Liver (tissue), 9 donors: ENCODE results near the gene NFAT5. TPM values are rescaled to one million over a fixed set of nuclear protein-coding genes. Genes with fewer than 3 reads are reported as not detected.

Experiments used
- DNase-seq: peaks from one replicate; pipeline ENCODE4 v3.0.0-alpha.2; 2017; ENCODE audit warnings: low spot score
- H3K27ac ChIP-seq, 2 donors: one replicate each; pipeline ENCODE4 v1.7.0; 2013; ENCODE audit warnings: inconsistent platforms in 2 of 2, low read length in 2 of 2, control low read depth in 1 of 2, low read depth in 1 of 2, mild to moderate bottlenecking in 1 of 2
- H3K27me3 ChIP-seq, 4 donors: one replicate each; pipeline versions ENCODE4 v1.6.1 to v1.7.0; 2013; ENCODE audit warnings: low read length in 3 of 4, inconsistent platforms in 1 of 4, mild to moderate bottlenecking in 1 of 4, moderate library complexity in 1 of 4; ENCODE audit not compliant: control insufficient read depth in 4 of 4, insufficient read depth in 4 of 4
- H3K36me3 ChIP-seq, 4 donors: one replicate each; pipeline versions ENCODE4 v1.6.1 to v1.7.0; 2013; ENCODE audit warnings: low read length in 3 of 4, mild to moderate bottlenecking in 3 of 4, low read depth in 1 of 4, moderate library complexity in 1 of 4; ENCODE audit not compliant: control insufficient read depth in 4 of 4, insufficient read depth in 3 of 4
- H3K4me1 ChIP-seq, 4 donors: one replicate each; pipeline versions ENCODE4 v1.6.1 to v1.7.0; 2013; ENCODE audit warnings: low read length in 3 of 4, mild to moderate bottlenecking in 3 of 4, moderate library complexity in 1 of 4; ENCODE audit not compliant: control insufficient read depth in 4 of 4, insufficient read depth in 4 of 4
- H3K4me3 ChIP-seq, 3 donors: one replicate each; pipeline versions ENCODE4 v1.6.1 to v1.7.0; 2013; ENCODE audit warnings: low read length in 3 of 3, control low read depth in 1 of 3, low read depth in 1 of 3, mild to moderate bottlenecking in 1 of 3
- H3K9ac ChIP-seq, 2 donors: one replicate each; pipeline ENCODE4 v1.7.0; 2013; ENCODE audit warnings: low read length in 2 of 2, mild to moderate bottlenecking in 2 of 2, moderate library complexity in 2 of 2, control low read depth in 1 of 2, low read depth in 1 of 2
- H3K9me3 ChIP-seq, 4 donors: one replicate each; pipeline versions ENCODE4 v1.6.1 to v1.7.0; 2013; ENCODE audit warnings: low read length in 3 of 4; ENCODE audit not compliant: control insufficient read depth in 4 of 4
- FOXA2 ChIP-seq: IDR thresholded peaks from 2 replicates; pipeline ENCODE4 v1.6.1; 2016; ENCODE audit warnings: antibody characterized with exemption
- GABPA ChIP-seq, 2 donors: IDR thresholded peaks in 1 of 2; conservative IDR thresholded peaks in 1 of 2; 2 replicates each; pipeline ENCODE4 v1.6.1; 2016; ENCODE audit warnings: antibody characterized with exemption in 2 of 2, mild to moderate bottlenecking in 1 of 2, moderate library complexity in 1 of 2
- HNF4A ChIP-seq, 2 donors: conservative IDR thresholded peaks; 2 replicates each; pipeline ENCODE4 v1.6.1; 2016; ENCODE audit warnings: antibody characterized with exemption in 2 of 2, mild to moderate bottlenecking in 2 of 2
- HNF4G ChIP-seq: IDR thresholded peaks from 2 replicates; pipeline ENCODE4 v1.6.1; 2016; ENCODE audit warnings: antibody characterized with exemption
- MAX ChIP-seq: IDR thresholded peaks from 2 replicates; pipeline ENCODE4 v1.6.1; 2016; ENCODE audit warnings: antibody characterized with exemption
- NR2F2 ChIP-seq: IDR thresholded peaks from 2 replicates; pipeline ENCODE4 v1.6.1; 2016; ENCODE audit warnings: antibody characterized with exemption
- RAD21 ChIP-seq, 2 donors: IDR thresholded peaks; 2 replicates each; pipeline ENCODE4 v1.6.1; 2016; ENCODE audit warnings: antibody characterized with exemption in 2 of 2, mild to moderate bottlenecking in 2 of 2
- REST ChIP-seq: IDR thresholded peaks from 2 replicates; pipeline ENCODE4 v1.6.1; 2016; ENCODE audit warnings: antibody characterized with exemption, mild to moderate bottlenecking
- RXRA ChIP-seq, 2 donors: IDR thresholded peaks; 2 replicates each; pipeline ENCODE4 v1.6.1; 2017 to 2018; ENCODE audit warnings: antibody characterized with exemption in 2 of 2, mild to moderate bottlenecking in 1 of 2
- SP1 ChIP-seq: IDR thresholded peaks from 2 replicates; pipeline ENCODE4 v1.6.1; 2018; ENCODE audit warnings: antibody characterized with exemption, mild to moderate bottlenecking
- TAF1 ChIP-seq: conservative IDR thresholded peaks from 2 replicates; pipeline ENCODE4 v1.6.1; 2016; ENCODE audit warnings: antibody characterized with exemption, mild to moderate bottlenecking
- YY1 ChIP-seq: IDR thresholded peaks from 2 replicates; pipeline ENCODE4 v1.6.1; 2016; ENCODE audit warnings: antibody characterized with exemption, mild to moderate bottlenecking
- WGBS: extraction: QIAGEN DNeasy Blood & Tissue Kit; methylation state at CpG from one replicate; pipeline ENCODE4 v1.1.7; 2013; 5-methylcytosine and 5-hydroxymethylcytosine counted together
- polyA plus RNA-seq, 2 donors: library from polyadenylated mRNA; stranded (reverse) in 1 of 2; unstranded in 1 of 2; fragments of 200-250 nt in 1 of 2; fragments of >200 nt in 1 of 2; fragmentation: Nextera tagmentation in 1 of 2; extraction: Ambion mirVana in 1 of 2; gene quantifications; one replicate each; pipeline versions ENCODE4 v1.2.1 to v1.2.3, GENCODE V29; 2013 to 2015
- total RNA-seq, 2 donors: library from RNA; depleted of rRNA; stranded (reverse); fragments of >200 nt; gene quantifications; one replicate each; pipeline ENCODE4 v1.2.3, GENCODE V29; 2014
- TF ChIP-seq, protein P1 (sequence below): fragments of 150-350 bp; IDR thresholded peaks from 2 replicates; pipeline ENCODE4 v1.5.1; 2017; ENCODE audit warnings: improper control_type of control experiment, low read depth, low read length; ENCODE audit not compliant: missing input control
- TF ChIP-seq, protein P2 (sequence below): IDR thresholded peaks from 2 replicates; pipeline ENCODE4 v1.6.1; 2016; ENCODE audit warnings: antibody characterized with exemption
- TF ChIP-seq, protein P3 (sequence below): IDR thresholded peaks from 2 replicates; pipeline ENCODE4 v1.6.1; 2016; ENCODE audit warnings: antibody characterized with exemption
- donor health status: healthy.
- donor health status: healthy.
- donor health status: healthy.
- donor health status: healthy.
- donor health status: healthy.

Gene NFAT5
- total and polyA plus RNA-seq, 4 donors = 1.5 to 21.0 (median 11.2) TPM

GRCh38 chr16:69654280-69654931 lies 88.6 kb downstream of the NFAT5 start (continued):
- TF ChIP-seq, protein P1, sequence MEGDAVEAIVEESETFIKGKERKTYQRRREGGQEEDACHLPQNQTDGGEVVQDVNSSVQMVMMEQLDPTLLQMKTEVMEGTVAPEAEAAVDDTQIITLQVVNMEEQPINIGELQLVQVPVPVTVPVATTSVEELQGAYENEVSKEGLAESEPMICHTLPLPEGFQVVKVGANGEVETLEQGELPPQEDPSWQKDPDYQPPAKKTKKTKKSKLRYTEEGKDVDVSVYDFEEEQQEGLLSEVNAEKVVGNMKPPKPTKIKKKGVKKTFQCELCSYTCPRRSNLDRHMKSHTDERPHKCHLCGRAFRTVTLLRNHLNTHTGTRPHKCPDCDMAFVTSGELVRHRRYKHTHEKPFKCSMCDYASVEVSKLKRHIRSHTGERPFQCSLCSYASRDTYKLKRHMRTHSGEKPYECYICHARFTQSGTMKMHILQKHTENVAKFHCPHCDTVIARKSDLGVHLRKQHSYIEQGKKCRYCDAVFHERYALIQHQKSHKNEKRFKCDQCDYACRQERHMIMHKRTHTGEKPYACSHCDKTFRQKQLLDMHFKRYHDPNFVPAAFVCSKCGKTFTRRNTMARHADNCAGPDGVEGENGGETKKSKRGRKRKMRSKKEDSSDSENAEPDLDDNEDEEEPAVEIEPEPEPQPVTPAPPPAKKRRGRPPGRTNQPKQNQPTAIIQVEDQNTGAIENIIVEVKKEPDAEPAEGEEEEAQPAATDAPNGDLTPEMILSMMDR = no peak
- TF ChIP-seq RAD21 (IDR thresholded peaks at IDR 0.05) = no peak
- no peak for TF ChIP-seq FOXA2
- TF ChIP-seq RXRA (IDR thresholded peaks at IDR 0.05) = no peak

- Histone ChIP-seq H3K36me3 (peaks cover 3 to 35% (median 21%) of the 10 kb centered on the region in 4 donors), H3K27ac (no peak overlapping the region), H3K4me1 (no peaks in the 10 kb centered on the region), H3K9ac (no peak overlapping the region), H3K4me3 (no peak overlapping the region), H3K9me3 (no peaks in the 10 kb centered on the region), H3K27me3 (no peaks in the 10 kb centered on the region)
- TF ChIP-seq, protein P1 = no peak
- TF ChIP-seq RXRA (IDR thresholded peaks at IDR 0.05) (no peak), NR2F2 (no peak), MAX (no peak), SP1 (no peak)
- TF ChIP-seq, protein P2, sequence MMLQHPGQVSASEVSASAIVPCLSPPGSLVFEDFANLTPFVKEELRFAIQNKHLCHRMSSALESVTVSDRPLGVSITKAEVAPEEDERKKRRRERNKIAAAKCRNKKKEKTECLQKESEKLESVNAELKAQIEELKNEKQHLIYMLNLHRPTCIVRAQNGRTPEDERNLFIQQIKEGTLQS = no peak
- 97% methylated on average over 4 of the region's 4 CpGs for WGBS
- no peak for DNase-seq
Observed at GRCh38 chr16:69660166-69660565, 94.4 kb downstream of the NFAT5 start.

DNA sequence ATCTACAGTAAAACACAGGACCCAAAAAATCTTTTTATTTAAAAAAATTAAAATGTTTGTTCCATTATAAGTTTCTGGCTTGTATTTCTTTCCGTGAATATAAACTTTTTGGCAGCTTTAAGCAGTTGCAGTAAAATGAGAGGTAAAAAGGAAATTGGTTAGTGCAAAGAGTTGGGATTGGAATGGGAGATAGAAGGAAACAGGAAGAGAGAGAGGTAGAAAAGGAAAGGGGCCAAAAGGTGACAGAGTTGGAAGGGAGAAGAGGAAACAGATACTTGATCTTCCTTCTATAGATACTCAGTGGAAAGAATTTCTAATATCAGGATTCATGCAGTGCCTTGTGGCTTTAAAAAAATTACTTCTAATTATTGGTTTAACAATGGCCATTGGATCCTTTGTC lies 97.1 kb downstream of the NFAT5 start:
- Histone ChIP-seq H3K36me3 (peaks cover 0 to 21% (median 9%) of the 10 kb centered on the region in 4 donors), H3K27ac (no peak overlapping the region)
- TF ChIP-seq HNF4G = no peak
- TF ChIP-seq RXRA (IDR thresholded peaks at IDR 0.05) = no peak
- TF ChIP-seq, protein P2 = no peak
- TF ChIP-seq, protein P1 = no peak
- TF ChIP-seq NR2F2 = no peak
- no peak for TF ChIP-seq FOXA2
- TF ChIP-seq RAD21 (IDR thresholded peaks at IDR 0.05) = no peak
- TF ChIP-seq, protein P3, sequence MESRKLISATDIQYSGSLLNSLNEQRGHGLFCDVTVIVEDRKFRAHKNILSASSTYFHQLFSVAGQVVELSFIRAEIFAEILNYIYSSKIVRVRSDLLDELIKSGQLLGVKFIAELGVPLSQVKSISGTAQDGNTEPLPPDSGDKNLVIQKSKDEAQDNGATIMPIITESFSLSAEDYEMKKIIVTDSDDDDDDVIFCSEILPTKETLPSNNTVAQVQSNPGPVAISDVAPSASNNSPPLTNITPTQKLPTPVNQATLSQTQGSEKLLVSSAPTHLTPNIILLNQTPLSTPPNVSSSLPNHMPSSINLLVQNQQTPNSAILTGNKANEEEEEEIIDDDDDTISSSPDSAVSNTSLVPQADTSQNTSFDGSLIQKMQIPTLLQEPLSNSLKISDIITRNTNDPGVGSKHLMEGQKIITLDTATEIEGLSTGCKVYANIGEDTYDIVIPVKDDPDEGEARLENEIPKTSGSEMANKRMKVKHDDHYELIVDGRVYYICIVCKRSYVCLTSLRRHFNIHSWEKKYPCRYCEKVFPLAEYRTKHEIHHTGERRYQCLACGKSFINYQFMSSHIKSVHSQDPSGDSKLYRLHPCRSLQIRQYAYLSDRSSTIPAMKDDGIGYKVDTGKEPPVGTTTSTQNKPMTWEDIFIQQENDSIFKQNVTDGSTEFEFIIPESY = no peak
- TF ChIP-seq GABPA (IDR thresholded peaks at IDR 0.05 in 1 of 2, conservative IDR thresholded peaks at IDR 0.05 in 1 of 2) = no peak
- no peak for TF ChIP-seq TAF1
- no peak for TF ChIP-seq SP1
- no peak for TF ChIP-seq YY1
- TF ChIP-seq REST = no peak
- TF ChIP-seq HNF4A (conservative IDR thresholded peaks at IDR 0.05) = no peak

More for the DNA sequence above, 97.1 kb downstream of the NFAT5 start:
- Histone ChIP-seq H3K9ac (no peak overlapping the region), H3K4me3 (no peak overlapping the region), H3K9me3 (no peaks in the 10 kb centered on the region), H3K4me1 (no peaks in the 10 kb centered on the region), H3K27me3 (no peaks in the 10 kb centered on the region)
- 86% methylated on average over 1 of the region's 1 CpG for WGBS
- DNase-seq = no peak
